H9 (cell line): ENCODE data around the gene SOBP. TPM values are rescaled to one million over a fixed set of nuclear protein-coding genes. Genes with fewer than 3 reads are reported as not detected.

Source experiments
- DNase-seq: peaks from one replicate; pipeline ENCODE4 v3.0.0-alpha.2; 2017
- H2AFZ ChIP-seq: one replicate; pipeline ENCODE4 v1.6.1; 2013; ENCODE audit warnings: mild to moderate bottlenecking, low read length, control low read depth, moderate library complexity
- H2AK5ac ChIP-seq: 2 replicates; pipeline ENCODE4 v1.6.1; 2013; ENCODE audit warnings: low read length, control low read depth, mixed read lengths; ENCODE audit not compliant: insufficient read length
- H2BK120ac ChIP-seq: one replicate; pipeline ENCODE4 v1.6.1; 2013; ENCODE audit warnings: low read depth, mild to moderate bottlenecking, low read length, control low read depth, inconsistent platforms; ENCODE audit not compliant: poor library complexity, severe bottlenecking
- H2BK12ac ChIP-seq: 2 replicates; pipeline ENCODE4 v1.6.1; 2013; ENCODE audit warnings: low read length, control low read depth, mixed read lengths, low read depth; ENCODE audit not compliant: insufficient read length
- H2BK15ac ChIP-seq: 2 replicates; pipeline ENCODE4 v1.6.1; 2013; ENCODE audit warnings: low read depth, low read length, control low read depth
- H2BK20ac ChIP-seq: one replicate; pipeline ENCODE4 v1.6.1; 2013; ENCODE audit warnings: low read depth, mild to moderate bottlenecking, low read length, control low read depth, inconsistent platforms; ENCODE audit not compliant: poor library complexity, severe bottlenecking
- H2BK5ac ChIP-seq: 2 replicates; pipeline ENCODE4 v1.6.1; 2013; ENCODE audit warnings: low read length, control low read depth, mixed read lengths; ENCODE audit not compliant: insufficient read length
- H3K14ac ChIP-seq: 2 replicates; pipeline ENCODE4 v1.6.1; 2013; ENCODE audit warnings: low read length, control low read depth; ENCODE audit not compliant: insufficient read depth
- H3K18ac ChIP-seq: 2 replicates; pipeline ENCODE4 v1.6.1; 2013; ENCODE audit warnings: low read depth, mild to moderate bottlenecking, mixed read lengths, low read length, control low read depth; ENCODE audit not compliant: insufficient read length
- H3K23ac ChIP-seq: 2 replicates; pipeline ENCODE4 v1.6.1; 2013; ENCODE audit warnings: low read length, control low read depth, mixed read lengths, low read depth; ENCODE audit not compliant: insufficient read length
- H3K23me2 ChIP-seq: 2 replicates; pipeline ENCODE4 v1.6.1; 2013; ENCODE audit warnings: low read depth, mild to moderate bottlenecking, mixed read lengths, low read length, control low read depth; ENCODE audit not compliant: insufficient read length, poor library complexity, severe bottlenecking
- H3K27ac ChIP-seq: 2 replicates; pipeline ENCODE4 v1.5.1; 2013; ENCODE audit warnings: low read length, control low read depth, mixed read lengths, low read depth; ENCODE audit not compliant: insufficient read length
- H3K27me3 ChIP-seq: 2 replicates; pipeline ENCODE4 v1.6.1; 2013; ENCODE audit warnings: low read length, control low read depth, inconsistent platforms; ENCODE audit not compliant: insufficient read depth
- H3K4ac ChIP-seq: 2 replicates; pipeline ENCODE4 v1.6.1; 2013; ENCODE audit warnings: low read depth, mild to moderate bottlenecking, control low read depth, inconsistent platforms, low read length, moderate library complexity
- H3K4me1 ChIP-seq: 2 replicates; pipeline ENCODE4 v1.6.1; 2013; ENCODE audit warnings: low read length, control low read depth, inconsistent platforms; ENCODE audit not compliant: insufficient read depth
- H3K4me2 ChIP-seq: 2 replicates; pipeline ENCODE4 v1.6.1; 2013; ENCODE audit warnings: low read length, control low read depth, mixed read lengths; ENCODE audit not compliant: insufficient read length, insufficient read depth
- H3K56ac ChIP-seq: 2 replicates; pipeline ENCODE4 v1.6.1; 2013; ENCODE audit warnings: low read depth, mild to moderate bottlenecking, mixed read lengths, low read length, control low read depth; ENCODE audit not compliant: insufficient read length
- H3K79me1 ChIP-seq: 2 replicates; pipeline ENCODE4 v1.6.1; 2013; ENCODE audit warnings: low read depth, mild to moderate bottlenecking, moderate library complexity, low read length, control low read depth, inconsistent platforms; ENCODE audit not compliant: insufficient read depth, poor library complexity, severe bottlenecking
- H3K79me2 ChIP-seq: 2 replicates; pipeline ENCODE4 v1.6.1; 2013; ENCODE audit warnings: low read length, control low read depth, inconsistent platforms; ENCODE audit not compliant: insufficient read depth
- H3K9ac ChIP-seq: 2 replicates; pipeline ENCODE4 v1.6.1; 2013; ENCODE audit warnings: low read length, control low read depth, mixed read lengths; ENCODE audit not compliant: insufficient read length; ENCODE audit errors: extremely low read depth
- H3K9me3 ChIP-seq: one replicate; pipeline ENCODE4 v1.6.1; 2013; ENCODE audit warnings: low read depth, low read length, inconsistent platforms; ENCODE audit not compliant: control insufficient read depth
- H3T11ph ChIP-seq: one replicate; pipeline ENCODE4 v1.6.1; 2013; ENCODE audit warnings: mild to moderate bottlenecking, low read length, control low read depth, inconsistent platforms
- H4K20me1 ChIP-seq: one replicate; pipeline ENCODE4 v1.6.1; 2013; ENCODE audit not compliant: control insufficient read depth, insufficient read length, insufficient read depth
- H4K5ac ChIP-seq: 2 replicates; pipeline ENCODE4 v1.6.1; 2013; ENCODE audit warnings: low read depth, mild to moderate bottlenecking, mixed read lengths, low read length, control low read depth; ENCODE audit not compliant: insufficient read length
- H4K8ac ChIP-seq: replicated peaks from 2 replicates; pipeline ENCODE4 v1.6.1; 2013; ENCODE audit warnings: low read length, control low read depth, mixed read lengths, low read depth; ENCODE audit not compliant: insufficient read length
- H4K91ac ChIP-seq: 2 replicates; pipeline ENCODE4 v1.6.1; 2013; ENCODE audit warnings: low read depth, mild to moderate bottlenecking, moderate library complexity, mixed read lengths, low read length, control low read depth; ENCODE audit not compliant: insufficient read length
- H3K27ac Mint-ChIP-seq, 3 experiments: 2 replicates in 2 of 3; 3 replicates in 1 of 3; pipeline ENCODE4 v1.8.0; 2020 to 2021; ENCODE audit warnings: mixed read lengths in 3 of 3, mild to moderate bottlenecking in 1 of 3, moderate library complexity in 1 of 3
- H3K27me3 Mint-ChIP-seq: 2 replicates; pipeline ENCODE4 v1.8.0; 2021; ENCODE audit warnings: low read depth, mild to moderate bottlenecking, moderate library complexity, mixed read lengths
- H3K36me3 Mint-ChIP-seq, 3 experiments: 2 replicates in 2 of 3; 3 replicates in 1 of 3; pipeline ENCODE4 v1.8.0; 2020 to 2021; ENCODE audit warnings: low read depth in 3 of 3, mixed read lengths in 3 of 3; ENCODE audit not compliant: insufficient read depth in 1 of 3
- H3K4me1 Mint-ChIP-seq, 2 experiments: 2 replicates each; pipeline ENCODE4 v1.8.0; 2020; ENCODE audit warnings: mixed read lengths in 2 of 2
- H3K4me3 Mint-ChIP-seq, 2 experiments: 2 replicates in 1 of 2; 3 replicates in 1 of 2; pipeline ENCODE4 v1.8.0; 2020 to 2021; ENCODE audit warnings: mild to moderate bottlenecking in 2 of 2, mixed read lengths in 2 of 2, moderate library complexity in 1 of 2
- H3K9me3 Mint-ChIP-seq, 2 experiments: 2 replicates in 1 of 2; 3 replicates in 1 of 2; pipeline ENCODE4 v1.8.0; 2020; ENCODE audit warnings: mild to moderate bottlenecking in 2 of 2, mixed read lengths in 2 of 2, moderate library complexity in 1 of 2
- CTCF ChIP-seq: fragments of 200-600 bp; sonication (generic); conservative IDR thresholded peaks from 3 replicates; pipeline ENCODE4 v1.8.0; 2021; ENCODE audit warnings: antibody characterized with exemption, mild to moderate bottlenecking
- WGBS: extraction: QIAGEN DNeasy Blood & Tissue Kit; methylation state at CpG from one replicate; pipeline ENCODE4 v1.1.7; 2013; ENCODE audit warnings: missing lambda C conversion rate, low lambda C conversion rate, mixed read lengths; ENCODE audit not compliant: insufficient read length; ENCODE audit errors: extremely low coverage; 5-methylcytosine and 5-hydroxymethylcytosine counted together
- total RNA-seq: library from RNA; stranded (reverse); gene quantifications from 2 replicates; pipeline ENCODE4 v1.2.1, GENCODE V29; 2021

Gene SOBP
- total RNA-seq, 1 experiment from 2014 or later, result 4.3 TPM

- Histone ChIP-seq H2BK5ac (no peak overlapping the region), H3K9me3 (no peaks in the 10 kb centered on the region), H2AFZ (no peak overlapping the region), H3K4me1 (0 out of 2 replicates have a peak, but pooled peaks cover 2% of the 10 kb centered on the region), H3K79me1 (no peaks in the 10 kb centered on the region), H3K27me3 (no peaks in the 10 kb centered on the region), H4K5ac (no peak overlapping the region), H3K4ac (no peak overlapping the region), H3K27ac (no peak overlapping the region), H2BK120ac (no peak overlapping the region), H3K23ac (no peak overlapping the region), H3K79me2 (no peaks in the 10 kb centered on the region), H2BK20ac (no peak overlapping the region), H3K4me2 (no peak overlapping the region), H4K91ac (no peak overlapping the region), H4K8ac (no peak overlapping the region), H2AK5ac (no peak overlapping the region), H3T11ph (no peak overlapping the region), H2BK15ac (no peak overlapping the region), H3K18ac (no peak overlapping the region), H2BK12ac (no peak overlapping the region), H3K14ac (no peak overlapping the region), H3K23me2 (no peaks in the 10 kb centered on the region), H3K56ac (no peak overlapping the region), H3K9ac (no peak overlapping the region), H4K20me1 (no peaks in the 10 kb centered on the region)
- H3K27ac Mint-ChIP-seq, result no peak overlapping the region; a peak in 1 of 7 replicates
- peaks cover 28 to 34% of the 10 kb centered on the region in 2 experiments for H3K4me1 Mint-ChIP-seq
- peak; percentile 82 for TF ChIP-seq CTCF
- DNase-seq, result peak; percentile 66
- WGBS, result no CpG with 5 or more reads among the region's 4 CpGs
- H3K9me3 Mint-ChIP-seq, result peaks cover 0 to 9% of the 10 kb centered on the region in 2 experiments; a peak in 2 of 5 replicates
- no peaks in the 10 kb centered on the region for H3K36me3 Mint-ChIP-seq
- no peaks in the 10 kb centered on the region for H3K27me3 Mint-ChIP-seq
- H3K4me3 Mint-ChIP-seq, result no peak overlapping the region
Observed at GRCh38 chr6:107655245-107655644, 165.3 kb downstream of the SOBP start.
